SK-N-SH (cell line): ENCODE measurements around the gene RPS6KA5. TPM values are rescaled to one million over a fixed set of nuclear protein-coding genes. Genes with fewer than 3 reads are reported as not detected.

ENCODE experiments used
- CTCF ChIA-PET: fragments of 300-600, 350-600 bp; formaldehyde crosslinking; extraction: SDS; loops from one replicate; lab custom pipeline; 2021; lab: Yijun Ruan, JAX
- POLR2A ChIA-PET: fragments of 350-600 bp; sonication (Branson Sonifier 250); formaldehyde crosslinking; extraction: SDS; loops from one replicate; lab custom pipeline; 2020; ENCODE audit warnings: antibody characterized with exemption, inconsistent platforms; lab: Yijun Ruan, JAX
- DNase-seq: peaks from one replicate; pipeline ENCODE4 v3.0.0; 2012
- H2AFZ ChIP-seq: fragments of 200-600 bp; sonication (generic); 2 replicates; pipeline ENCODE4 v1.8.1; 2016; ENCODE audit warnings: antibody characterized with exemption, mild to moderate bottlenecking, low read depth
- H3F3A ChIP-seq: fragments of 200-600 bp; sonication (generic); replicated peaks from 2 replicates; pipeline ENCODE3; 2016; ENCODE audit warnings: antibody characterized with exemption, mild to moderate bottlenecking; ENCODE audit not compliant: insufficient read depth
- H3K27ac ChIP-seq, 2 experiments: fragments of 200-500 bp in 1 of 2; fragments of 200-600 bp in 1 of 2; sonication (Bioruptor generic) in 1 of 2; sonication (generic), shearing (Covaris generic) in 1 of 2; 2 replicates each; pipeline versions ENCODE4 v1.5.1 to v1.6.1; 2014 to 2016; ENCODE audit warnings: low read depth in 2 of 2, inconsistent platforms in 1 of 2, low read length in 1 of 2, mild to moderate bottlenecking in 1 of 2, mixed read lengths in 1 of 2
- H3K27me3 ChIP-seq: fragments of 200-600 bp; sonication (generic), shearing (Covaris generic); 2 replicates; pipeline ENCODE4 v1.6.1; 2016; ENCODE audit warnings: mixed run types; ENCODE audit not compliant: insufficient read depth
- H3K36me3 ChIP-seq, 2 experiments: fragments of 200-500 bp in 1 of 2; fragments of 200-600 bp in 1 of 2; sonication (Bioruptor generic) in 1 of 2; sonication (generic) in 1 of 2; replicated peaks in 1 of 2; 2 replicates each; pipeline versions ENCODE3 to v1.5.1; 2014 to 2016; ENCODE audit warnings: low read length in 1 of 2, mild to moderate bottlenecking in 1 of 2; ENCODE audit not compliant: insufficient read depth in 2 of 2, control insufficient read depth in 1 of 2
- H3K4me1 ChIP-seq, 2 experiments: fragments of 200-500 bp in 1 of 2; fragments of 200-600 bp in 1 of 2; sonication (Bioruptor generic) in 1 of 2; sonication (generic), shearing (Covaris generic) in 1 of 2; 2 replicates each; pipeline versions ENCODE4 v1.5.1 to v1.6.1; 2014 to 2016; ENCODE audit warnings: low read depth in 1 of 2, low read length in 1 of 2, mixed run types in 1 of 2; ENCODE audit not compliant: insufficient read depth in 2 of 2, control insufficient read depth in 1 of 2
- H3K4me2 ChIP-seq: fragments of 200-600 bp; sonication (generic), shearing (Covaris generic); 2 replicates; pipeline ENCODE4 v1.6.1; 2017; ENCODE audit warnings: mixed run types
- H3K4me3 ChIP-seq, 2 experiments: fragments of 200-500 bp in 1 of 2; fragments of 200-600 bp in 1 of 2; sonication (Bioruptor generic) in 1 of 2; sonication (generic), shearing (Covaris generic) in 1 of 2; 2 replicates each; pipeline versions ENCODE4 v1.5.1 to v1.8.1; 2014 to 2016; ENCODE audit warnings: low read depth in 2 of 2, inconsistent platforms in 1 of 2, low read length in 1 of 2, mild to moderate bottlenecking in 1 of 2, mixed read lengths in 1 of 2, moderate library complexity in 1 of 2
- H3K79me2 ChIP-seq: fragments of 200-600 bp; sonication (generic); 2 replicates; pipeline ENCODE4 v1.8.1; 2017; ENCODE audit warnings: mild to moderate bottlenecking; ENCODE audit not compliant: insufficient read depth
- H3K9ac ChIP-seq: fragments of 200-600 bp; sonication (generic); 2 replicates; pipeline ENCODE4 v1.6.1; 2017; ENCODE audit warnings: mixed run types
- H3K9me2 ChIP-seq: fragments of 200-600 bp; sonication (generic); 2 replicates; pipeline ENCODE4 v1.6.1; 2017; ENCODE audit warnings: mixed run types
- H3K9me3 ChIP-seq: fragments of 200-600 bp; sonication (generic); 2 replicates; pipeline ENCODE4 v1.6.1; 2017; ENCODE audit warnings: mixed run types, mild to moderate bottlenecking, moderate library complexity
- H4K20me1 ChIP-seq: fragments of 200-600 bp; sonication (generic); 2 replicates; pipeline ENCODE4 v1.6.1; 2017; ENCODE audit warnings: mild to moderate bottlenecking, mixed run types; ENCODE audit not compliant: insufficient read depth
- ELF1 ChIP-seq: IDR thresholded peaks from 2 replicates; pipeline ENCODE4 v1.4.0; 2012
- EZH2phosphoT487 ChIP-seq: fragments of 200-600 bp; sonication (generic); IDR thresholded peaks from 2 replicates; pipeline ENCODE4 v1.6.1; 2017; ENCODE audit warnings: low read depth, mixed run types, mild to moderate bottlenecking, antibody characterized with exemption, moderate library complexity, borderline replicate concordance
- FOXM1 ChIP-seq: IDR thresholded peaks from 2 replicates; pipeline ENCODE4 v1.4.0; 2012; ENCODE audit warnings: low read depth, mild to moderate bottlenecking
- MXI1 ChIP-seq: IDR thresholded peaks from 2 replicates; pipeline ENCODE4 v1.6.1; 2012; ENCODE audit warnings: mild to moderate bottlenecking, low read depth, low read length, improper control_type of control experiment
- NFIC ChIP-seq: IDR thresholded peaks from 2 replicates; pipeline ENCODE4 v1.4.0; 2012; ENCODE audit warnings: borderline replicate concordance
- PBX3 ChIP-seq: IDR thresholded peaks from 2 replicates; pipeline ENCODE4; 2012
- RXRA ChIP-seq: IDR thresholded peaks from 2 replicates; pipeline ENCODE4 v1.4.0; 2012; ENCODE audit warnings: low read depth, mild to moderate bottlenecking, borderline replicate concordance
- SIN3A ChIP-seq: IDR thresholded peaks from 2 replicates; pipeline ENCODE4 v1.6.1; 2012; ENCODE audit warnings: low read depth, mild to moderate bottlenecking, low read length, moderate library complexity, borderline replicate concordance
- TCF12 ChIP-seq: IDR thresholded peaks from 2 replicates; pipeline ENCODE4 v1.4.0; 2012
- TEAD4 ChIP-seq: IDR thresholded peaks from 2 replicates; pipeline ENCODE4 v1.4.0; 2012; ENCODE audit warnings: mild to moderate bottlenecking, borderline replicate concordance; ENCODE audit not compliant: insufficient read depth
- WGBS: methylation state at CpG from one replicate; pipeline ENCODE4 v1.1.6; 2017; ENCODE audit warnings: low lambda C conversion rate; 5-methylcytosine and 5-hydroxymethylcytosine counted together
- polyA plus RNA-seq, 3 experiments: library from polyadenylated mRNA; depleted of rRNA; stranded (reverse); fragments of >200 nt; gene quantifications; 2 replicates each; pipeline ENCODE4 v1.2.3, GENCODE V29; 2012
- TF ChIP-seq, protein P1 (sequence below): IDR thresholded peaks from 2 replicates; pipeline ENCODE4 v1.4.0; 2012; ENCODE audit warnings: low read depth
- TF ChIP-seq, protein P2 (sequence below): IDR thresholded peaks from 2 replicates; pipeline ENCODE4 v1.4.0; 2012; ENCODE audit warnings: low read depth, borderline replicate concordance
- TF ChIP-seq, protein P3 (sequence below): fragments of 150-350 bp; IDR thresholded peaks from 2 replicates; pipeline ENCODE4 v1.6.1; 2017; ENCODE audit warnings: antibody characterized with exemption, low read length, low read depth, borderline replicate concordance

Gene RPS6KA5
- polyA plus RNA-seq, 1 of the 3 experiments (the other 2 are of a cell fraction), result 0.67 TPM

GRCh38 chr14:90880282-90880681 lies 180.2 kb downstream of the RPS6KA5 start:
- peaks cover 9% of the 10 kb centered on the region; the same call in 1 of the 2 replicates for H3K9me3 ChIP-seq
- no peaks in the 10 kb centered on the region for H3K36me3 ChIP-seq
- no peaks in the 10 kb centered on the region for H3K9me2 ChIP-seq
- WGBS, result 81% methylated on average over 2 of the region's 2 CpGs
- DNase-seq, result no peak
- POLR2A ChIA-PET, result no interaction called here
- H3K4me1 ChIP-seq, result no peaks in the 10 kb centered on the region
- H3K4me2 ChIP-seq, result no peak overlapping the region
- no peaks in the 10 kb centered on the region for H3K79me2 ChIP-seq
- H4K20me1 ChIP-seq, result no peaks in the 10 kb centered on the region
- TF ChIP-seq SIN3A (no peak), TCF12 (no peak), ELF1 (no peak), NFIC (no peak), PBX3 (no peak), RXRA (no peak)
- TF ChIP-seq, all 33 proteins: peak for 0
- no peaks in the 10 kb centered on the region for H3F3A ChIP-seq
- no peaks in the 10 kb centered on the region for H3K27me3 ChIP-seq
- no peak overlapping the region for H3K9ac ChIP-seq
- H3K4me3 ChIP-seq, result no peak overlapping the region
- H2AFZ ChIP-seq, result no peak overlapping the region
- H3K27ac ChIP-seq, result no peak overlapping the region
- CTCF ChIA-PET, result no interaction called here

DNA sequence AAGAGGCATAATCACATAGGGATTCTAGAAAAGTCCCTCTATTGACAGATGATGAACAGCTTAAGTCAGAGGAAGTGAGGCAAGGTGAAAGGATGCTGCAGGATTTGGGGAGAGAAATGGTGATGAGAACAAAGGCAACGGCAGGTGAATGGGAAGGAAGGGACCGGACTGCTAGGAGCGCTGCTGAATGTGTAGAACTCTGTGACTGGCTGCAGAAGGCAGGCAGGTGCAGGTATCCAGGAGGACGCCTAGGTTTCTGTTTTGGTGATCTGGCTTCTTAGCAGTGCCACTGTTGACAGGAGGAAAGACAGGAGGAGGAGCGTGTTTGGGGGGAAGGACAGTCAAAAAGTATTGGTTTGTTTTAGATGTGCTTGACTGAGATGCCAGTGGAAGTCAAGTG lies 185.8 kb downstream of the RPS6KA5 start:
- H3K4me3 ChIP-seq, result no peak overlapping the region
- H3K36me3 ChIP-seq, result no peaks in the 10 kb centered on the region
- 90% methylated on average over 5 of the region's 5 CpGs for WGBS
- no peaks in the 10 kb centered on the region for H3K9me3 ChIP-seq
- H2AFZ ChIP-seq, result no peak overlapping the region
- ChIA-PET CTCF (interaction anchor here (1.1 kb wide), 1 partner anchor 298 kb away, joined by 4 read pairs; no protein-coding TSS in a partner anchor), POLR2A (no interaction called here)
- H3F3A ChIP-seq, result no peaks in the 10 kb centered on the region
- no peak for DNase-seq
- H4K20me1 ChIP-seq, result no peaks in the 10 kb centered on the region
- H3K27me3 ChIP-seq, result no peaks in the 10 kb centered on the region
- no peaks in the 10 kb centered on the region for H3K9me2 ChIP-seq
- TF ChIP-seq FOXM1, result no peak
- TF ChIP-seq MXI1, result no peak
- TF ChIP-seq, protein P1, sequence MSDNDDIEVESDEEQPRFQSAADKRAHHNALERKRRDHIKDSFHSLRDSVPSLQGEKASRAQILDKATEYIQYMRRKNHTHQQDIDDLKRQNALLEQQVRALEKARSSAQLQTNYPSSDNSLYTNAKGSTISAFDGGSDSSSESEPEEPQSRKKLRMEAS, result no peak
- TF ChIP-seq, protein P2, sequence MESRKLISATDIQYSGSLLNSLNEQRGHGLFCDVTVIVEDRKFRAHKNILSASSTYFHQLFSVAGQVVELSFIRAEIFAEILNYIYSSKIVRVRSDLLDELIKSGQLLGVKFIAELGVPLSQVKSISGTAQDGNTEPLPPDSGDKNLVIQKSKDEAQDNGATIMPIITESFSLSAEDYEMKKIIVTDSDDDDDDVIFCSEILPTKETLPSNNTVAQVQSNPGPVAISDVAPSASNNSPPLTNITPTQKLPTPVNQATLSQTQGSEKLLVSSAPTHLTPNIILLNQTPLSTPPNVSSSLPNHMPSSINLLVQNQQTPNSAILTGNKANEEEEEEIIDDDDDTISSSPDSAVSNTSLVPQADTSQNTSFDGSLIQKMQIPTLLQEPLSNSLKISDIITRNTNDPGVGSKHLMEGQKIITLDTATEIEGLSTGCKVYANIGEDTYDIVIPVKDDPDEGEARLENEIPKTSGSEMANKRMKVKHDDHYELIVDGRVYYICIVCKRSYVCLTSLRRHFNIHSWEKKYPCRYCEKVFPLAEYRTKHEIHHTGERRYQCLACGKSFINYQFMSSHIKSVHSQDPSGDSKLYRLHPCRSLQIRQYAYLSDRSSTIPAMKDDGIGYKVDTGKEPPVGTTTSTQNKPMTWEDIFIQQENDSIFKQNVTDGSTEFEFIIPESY, result no peak
- no peak for TF ChIP-seq TEAD4
- no peak for TF ChIP-seq EZH2phosphoT487
- TF ChIP-seq, protein P3, sequence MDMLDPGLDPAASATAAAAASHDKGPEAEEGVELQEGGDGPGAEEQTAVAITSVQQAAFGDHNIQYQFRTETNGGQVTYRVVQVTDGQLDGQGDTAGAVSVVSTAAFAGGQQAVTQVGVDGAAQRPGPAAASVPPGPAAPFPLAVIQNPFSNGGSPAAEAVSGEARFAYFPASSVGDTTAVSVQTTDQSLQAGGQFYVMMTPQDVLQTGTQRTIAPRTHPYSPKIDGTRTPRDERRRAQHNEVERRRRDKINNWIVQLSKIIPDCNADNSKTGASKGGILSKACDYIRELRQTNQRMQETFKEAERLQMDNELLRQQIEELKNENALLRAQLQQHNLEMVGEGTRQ, result no peak
- no peak for TF ChIP-seq ELF1
- peaks cover 8 to 17% of the 10 kb centered on the region in 2 experiments; a peak in 3 of 4 replicates for H3K4me1 ChIP-seq
- no peaks in the 10 kb centered on the region for H3K79me2 ChIP-seq
- H3K27ac ChIP-seq, result no peak overlapping the region
- no peak overlapping the region for H3K9ac ChIP-seq
- H3K4me2 ChIP-seq, result no peak overlapping the region
